ENCODE results near the gene MICAL2.

DNA sequence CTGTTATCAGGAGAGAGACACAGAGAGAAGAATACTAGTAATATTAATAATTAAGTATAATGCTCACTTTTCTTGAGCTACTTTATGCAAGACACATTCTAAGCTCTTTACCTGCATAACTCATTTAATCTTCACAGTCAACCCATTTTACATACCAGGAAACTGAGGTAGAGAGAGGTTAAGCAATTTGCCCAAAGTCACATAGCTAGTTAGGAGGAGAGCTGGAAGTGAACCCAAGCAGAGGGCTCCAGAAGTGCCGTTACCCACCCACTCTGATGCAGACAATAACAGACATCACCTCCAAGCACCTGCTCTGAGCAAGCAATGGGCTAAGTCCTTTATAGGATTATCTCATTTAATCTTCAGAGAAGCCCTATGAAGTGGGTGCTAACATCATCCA, 24.8 kb downstream of the MICAL2 start:
- no peak for TF ChIP-seq EGR1 (IDR thresholded peaks at IDR 0.05; ENCODE audit: borderline replicate concordance, low read depth, low read length)
- no peak for TF ChIP-seq CTCF (IDR thresholded peaks at IDR 0.05; ENCODE audit: control extremely low read depth in 1 of 3, insufficient read depth in 1 of 3, low read depth in 1 of 3, low read length in 3 of 3)
- TF ChIP-seq HDAC2 (IDR thresholded peaks at IDR 0.05; ENCODE audit: borderline replicate concordance in 1 of 2, low read depth in 2 of 2, low read length in 2 of 2), result no peak
- no peak for TF ChIP-seq CEBPB (IDR thresholded peaks at IDR 0.05; ENCODE audit: low read depth, low read length)
- TF ChIP-seq GABPA (IDR thresholded peaks at IDR 0.05; ENCODE audit: borderline replicate concordance, insufficient read depth, low read length), result no peak

Data from H1 (cell line).